CD4-positive, alpha-beta T cell treated with Interleukin-15 for 1 hour (primary cell): ENCODE measurements around the gene PRRG1.
"Not testable (repeated sequence)": the region's sequence is repeated elsewhere in the genome, so short reads cannot be mapped to it uniquely, and the experiment has no call there.

ENCODE experiments used
- DNase-seq: peaks from one replicate; pipeline ENCODE4 v3.0.0-alpha.2; 2020

The PRRG1 gene

DNA sequence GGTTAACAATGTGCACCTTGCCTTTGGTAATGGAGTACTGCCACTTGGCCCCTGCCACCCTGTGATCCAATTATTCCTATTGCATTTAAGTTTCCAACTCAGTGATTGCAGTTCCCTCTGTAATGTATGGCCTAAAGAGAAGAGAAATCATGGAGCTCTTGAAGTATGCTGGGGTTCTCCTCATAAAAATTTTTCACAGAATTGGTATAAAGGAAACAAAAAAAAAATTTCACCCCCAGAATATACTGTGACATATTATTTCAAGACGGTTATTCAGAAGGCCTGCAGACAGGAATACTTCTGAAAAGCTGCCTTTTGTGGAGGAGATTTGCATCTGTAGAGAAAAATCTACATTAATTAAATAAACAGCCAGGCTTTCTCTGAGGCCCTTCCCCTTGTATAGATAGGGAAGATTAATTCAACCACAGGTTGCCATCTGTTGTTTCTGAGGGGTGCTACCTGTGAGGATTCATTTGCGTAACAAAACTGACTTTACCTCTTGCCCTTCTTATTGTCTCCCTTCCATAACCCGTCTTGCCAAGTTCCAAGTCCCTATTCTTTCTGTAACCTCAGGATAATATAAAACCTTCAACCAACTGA, 127.5 kb downstream of the PRRG1 start:
- no peak for DNase-seq

DNA sequence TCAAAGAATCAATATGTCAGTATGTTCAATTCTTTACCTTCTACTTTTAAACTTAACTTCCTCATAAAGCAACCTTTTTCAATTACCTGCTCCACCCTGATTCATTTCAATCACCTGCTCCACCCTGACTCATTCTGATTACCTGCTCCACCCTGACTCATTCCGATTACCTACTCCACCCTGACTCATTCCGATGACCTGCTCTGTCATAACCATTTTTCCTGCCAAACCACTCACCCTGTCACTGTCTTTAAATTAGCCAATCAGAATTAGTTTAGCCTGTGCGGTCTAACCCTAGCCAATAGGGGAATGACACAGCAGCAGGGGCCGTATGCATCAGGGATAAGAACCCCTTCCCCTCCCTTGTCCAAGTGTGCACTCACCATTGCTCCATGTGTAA, 135.2 kb downstream of the PRRG1 start:
- not testable (repeated sequence) for DNase-seq

DNA sequence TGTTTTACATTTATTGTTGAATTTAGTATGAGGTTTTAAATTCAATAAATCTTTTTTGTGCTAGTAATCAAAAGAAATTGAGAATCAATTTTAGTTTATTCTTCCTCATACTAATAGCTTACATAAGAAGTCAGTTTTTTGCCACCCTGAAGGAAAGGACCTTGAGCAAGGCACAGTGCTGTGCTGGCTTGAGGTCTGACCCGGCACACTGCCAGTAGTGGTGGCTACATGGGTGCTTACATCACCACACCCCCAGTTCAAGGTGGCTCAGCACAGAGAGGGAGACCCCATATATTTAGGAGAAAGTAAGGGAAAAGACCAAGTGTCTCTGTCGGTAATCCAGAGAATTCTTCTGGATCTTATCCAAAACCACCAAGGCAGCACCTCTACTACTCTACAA, 136.3 kb downstream of the PRRG1 start:
- no peak for DNase-seq

DNA sequence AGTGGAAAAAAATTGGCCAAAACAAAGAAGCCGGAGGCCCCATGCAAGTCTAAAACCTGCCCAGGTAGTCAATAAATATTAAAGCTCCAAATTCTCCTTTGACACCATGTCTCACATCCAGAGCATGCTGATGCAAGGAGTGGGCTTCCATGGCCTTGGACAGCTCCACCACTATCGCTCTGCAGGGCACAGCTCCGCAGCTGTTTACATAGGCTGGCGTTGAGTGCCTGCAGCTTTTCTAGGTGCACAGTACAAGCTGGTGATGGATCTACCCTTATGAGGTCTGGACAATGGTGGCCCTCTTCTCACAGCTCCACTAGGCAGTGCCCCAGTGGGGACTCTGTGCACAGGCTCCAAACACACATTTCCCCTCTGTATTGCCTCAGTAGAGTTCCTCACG, 138.1 kb downstream of the PRRG1 start:
- DNase-seq: no peak

DNA sequence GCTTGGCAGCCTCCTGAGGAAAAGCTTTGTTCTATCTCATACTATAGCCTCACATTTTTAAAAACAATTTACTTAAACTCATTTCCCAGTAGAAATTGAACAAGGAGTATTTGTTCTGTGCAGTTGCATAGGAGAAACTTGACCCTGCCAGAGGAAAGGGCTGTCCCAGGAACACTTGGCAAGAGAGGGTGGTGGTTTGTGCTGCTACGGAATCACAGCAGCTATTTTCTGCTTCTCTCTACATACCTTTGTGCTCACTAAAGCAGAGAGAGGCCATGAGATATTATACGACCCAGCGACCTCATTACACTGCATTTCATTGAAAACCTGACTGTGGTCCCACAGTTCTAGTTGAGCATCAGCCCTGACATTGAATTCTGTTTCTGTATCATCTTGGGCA, 139.2 kb downstream of the PRRG1 start:
- no peak for DNase-seq

DNA sequence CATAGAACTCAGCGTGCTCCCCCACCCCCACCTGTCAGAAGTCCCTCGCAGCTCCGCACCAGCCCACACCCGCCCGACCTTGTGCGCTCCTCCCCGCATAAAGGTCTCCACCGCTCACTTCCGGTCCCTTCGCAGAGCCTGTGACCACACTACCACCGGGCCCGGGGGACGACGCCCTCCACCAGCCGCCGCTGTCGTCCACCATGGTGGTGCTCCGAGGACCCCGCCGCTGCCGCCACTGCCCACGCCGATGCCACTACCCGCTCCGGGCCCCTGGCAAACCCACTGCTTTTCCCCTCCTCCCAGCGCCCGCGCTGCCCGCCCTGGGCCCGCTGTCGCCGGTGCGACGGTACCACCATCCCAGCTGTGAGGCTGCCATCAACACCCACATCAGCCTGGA, 142.5 kb downstream of the PRRG1 start:
- DNase-seq: no peak

DNA sequence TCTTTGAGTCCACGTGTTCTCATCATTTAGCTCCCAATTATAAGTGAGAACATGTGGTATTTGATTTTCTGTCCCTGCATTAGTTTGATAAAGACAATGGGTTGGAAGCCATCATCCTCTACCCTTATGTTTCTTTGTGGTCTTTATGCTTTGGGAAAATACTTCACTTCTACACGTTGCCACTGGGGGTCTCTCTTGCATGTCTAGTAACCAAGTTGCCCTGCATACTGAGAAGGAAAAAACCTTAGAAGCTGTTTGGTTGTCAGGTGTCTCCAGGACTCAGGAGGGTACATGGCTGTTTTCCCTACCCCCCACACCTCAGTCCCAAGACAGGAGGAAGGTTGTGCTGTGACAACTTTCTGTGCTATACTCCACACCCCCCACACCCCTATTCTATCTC, 146.6 kb downstream of the PRRG1 start:
- not testable (repeated sequence) for DNase-seq

DNA sequence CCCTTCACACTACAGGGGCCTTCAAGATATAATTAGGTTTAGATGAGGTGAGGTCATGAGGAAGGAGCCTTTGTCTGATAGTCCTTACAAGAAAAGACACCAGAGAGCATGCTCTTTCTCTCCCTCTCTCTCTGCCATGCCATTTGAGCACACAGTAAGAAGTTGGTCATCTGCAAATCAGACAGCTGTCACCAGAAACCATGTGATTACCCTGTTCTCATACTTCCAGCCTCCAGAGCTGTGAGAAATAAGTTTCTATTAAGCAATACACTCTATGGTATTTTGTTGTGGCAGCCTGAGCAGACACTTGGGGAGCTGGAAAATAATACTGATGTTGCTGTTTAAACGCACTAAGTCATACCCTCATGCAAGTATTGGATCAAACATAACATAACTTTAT, 148.0 kb downstream of the PRRG1 start:
- DNase-seq: not testable (repeated sequence)

DNA sequence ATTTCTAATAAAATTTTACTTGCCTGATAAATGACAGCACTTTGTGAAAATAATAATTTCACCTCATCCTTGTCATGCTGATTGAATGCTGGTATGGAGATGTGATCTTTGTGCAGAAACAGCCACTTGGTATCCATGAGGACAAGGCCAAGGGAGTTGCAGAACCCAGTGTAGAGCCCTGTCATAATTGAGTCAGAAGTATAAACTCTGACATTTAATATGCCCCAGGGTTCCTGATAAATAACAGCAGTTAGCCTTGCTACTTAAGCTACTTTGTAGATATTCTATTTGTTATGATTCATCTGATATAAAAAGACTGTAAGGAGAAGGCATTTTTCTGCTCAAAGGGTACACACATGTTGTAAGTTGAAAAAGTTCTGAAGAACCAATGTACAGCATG, 149.2 kb downstream of the PRRG1 start:
- not testable (repeated sequence) for DNase-seq

DNA sequence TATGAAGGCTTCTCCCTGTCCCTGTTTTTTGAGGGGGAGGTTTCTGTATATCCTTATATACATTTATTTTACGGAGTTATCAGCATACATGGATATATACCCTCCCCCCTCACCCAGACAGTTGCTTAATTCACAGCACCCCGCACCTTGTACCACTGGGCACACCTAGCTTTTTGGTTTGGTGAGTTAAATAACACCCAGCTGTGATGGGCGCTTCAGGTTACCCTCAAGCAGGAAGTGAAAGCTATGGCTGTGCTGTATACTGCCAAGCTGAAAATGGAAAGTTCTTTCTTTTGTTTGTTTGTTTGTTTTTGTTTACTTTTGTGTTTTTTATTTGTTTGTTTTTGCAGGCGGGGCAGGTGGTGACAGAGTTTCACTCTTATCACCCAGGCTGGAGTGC, 150.5 kb downstream of the PRRG1 start:
- DNase-seq: not testable (repeated sequence)

DNA sequence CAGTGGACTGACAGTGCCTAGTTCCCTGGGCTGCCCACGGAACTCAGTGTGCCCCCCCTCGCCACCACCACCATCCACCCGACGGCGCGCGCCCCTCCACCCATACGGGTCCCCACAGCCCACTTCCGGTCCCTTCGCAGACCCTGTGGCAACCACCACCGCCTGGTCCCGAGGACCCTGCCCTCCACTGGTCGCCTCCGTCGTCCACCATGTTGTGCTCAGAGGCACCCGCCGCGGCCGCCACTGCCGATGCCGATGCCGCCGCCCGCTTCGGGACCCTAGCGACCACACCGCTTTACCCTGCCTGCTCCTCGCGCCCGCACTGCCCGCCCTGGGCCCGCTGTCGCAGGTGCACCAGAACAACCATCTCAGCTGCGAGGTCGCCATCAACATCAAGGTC, 155.8 kb downstream of the PRRG1 start:
- no peak for DNase-seq
